A673 (cell line): ENCODE measurements around the gene TRAPPC2L. TPM values are rescaled to one million over a fixed set of nuclear protein-coding genes. Genes with fewer than 3 reads are reported as not detected.

ENCODE experiments used
- BruUV-seq: library from RNA; stranded (reverse); fragments of 400-500 nt; replicated peaks from 2 replicates; lab custom pipeline; 2021; lab: Mats Ljungman, UMichigan
- CTCF ChIA-PET: fragments of 300-600 bp; sonication (Branson Sonifier 250); formaldehyde crosslinking; loops from one replicate; lab custom pipeline; 2022; ENCODE audit warnings: antibody characterized with exemption; lab: Charles Lee
- POLR2A ChIA-PET: fragments of 300-600 bp; sonication (Branson Sonifier 250); formaldehyde crosslinking; loops from one replicate; lab custom pipeline; 2022; ENCODE audit warnings: antibody characterized with exemption; ENCODE audit not compliant: low non-redundant PET; lab: Charles Lee
- DNase-seq: peaks from one replicate; pipeline ENCODE4 v3.0.0-alpha.2; 2015; ENCODE audit warnings: low spot score
- H3K27ac ChIP-seq: fragments of 200-600 bp; sonication (generic); 2 replicates; pipeline ENCODE4 v1.5.1; 2016; ENCODE audit warnings: mixed run types, low read depth, mild to moderate bottlenecking, mixed read lengths, antibody characterized with exemption, low read length; ENCODE audit not compliant: poor library complexity, severe bottlenecking
- H3K27me3 ChIP-seq: fragments of 200-600 bp; sonication (generic); replicated peaks from 2 replicates; pipeline ENCODE4 v1.6.1; 2017; ENCODE audit warnings: mixed run types, low read depth, mild to moderate bottlenecking, mixed read lengths, antibody characterized with exemption, low read length; ENCODE audit not compliant: insufficient read depth, poor library complexity
- H3K36me3 ChIP-seq: fragments of 200-600 bp; sonication (generic); 2 replicates; pipeline ENCODE4 v1.6.1; 2016; ENCODE audit warnings: mixed run types, mild to moderate bottlenecking, mixed read lengths, antibody characterized with exemption, low read length; ENCODE audit not compliant: insufficient read depth, poor library complexity, severe bottlenecking
- H3K4me1 ChIP-seq: fragments of 200-600 bp; sonication (generic); 2 replicates; pipeline ENCODE4 v1.6.1; 2017; ENCODE audit warnings: mixed run types, mild to moderate bottlenecking, mixed read lengths, antibody characterized with exemption, low read length; ENCODE audit not compliant: insufficient read depth, poor library complexity, severe bottlenecking
- H3K4me3 ChIP-seq: fragments of 200-600 bp; sonication (generic); 2 replicates; pipeline ENCODE4 v1.5.1; 2016; ENCODE audit warnings: low read depth, mixed run types, mild to moderate bottlenecking, mixed read lengths, low read length; ENCODE audit not compliant: poor library complexity, severe bottlenecking
- H3K9me3 ChIP-seq: fragments of 200-600 bp; sonication (generic); 2 replicates; pipeline ENCODE4 v1.6.1; 2016; ENCODE audit warnings: mixed run types, low read depth, mild to moderate bottlenecking, mixed read lengths, antibody characterized with exemption, low read length; ENCODE audit not compliant: poor library complexity, severe bottlenecking
- EZH2 ChIP-seq: fragments of 200-600 bp; sonication (generic); IDR thresholded peaks from 2 replicates; pipeline ENCODE4 v1.6.1; 2017; ENCODE audit warnings: borderline replicate concordance, low read depth, mild to moderate bottlenecking, mixed read lengths, antibody characterized with exemption, low read length; ENCODE audit not compliant: poor library complexity, severe bottlenecking
- intact Hi-C: fragments of 100-400 bp; cut with micrococcal nuclease; formaldehyde crosslinking; loops from one replicate; pipeline ENCODE4 v1.10.0; 2022; ENCODE audit not compliant: unreplicated experiment
- total RNA-seq: library from RNA; stranded (reverse); gene quantifications from 2 replicates; pipeline ENCODE4 v1.2.3, GENCODE V29; 2021
- TF ChIP-seq, protein P1 (sequence below): fragments of 300-800, 200-600 bp; sonication (generic); conservative IDR thresholded peaks from 2 replicates; pipeline ENCODE4 v1.5.1; 2017; ENCODE audit warnings: low read depth, mild to moderate bottlenecking, antibody characterized with exemption, low read length, moderate library complexity, mixed read lengths

TRAPPC2L gene
- total RNA-seq, 1 experiment from 2014 or later = 98.6 TPM

GRCh38 chr16:88830783-88831182 is 26.1 kb upstream of the TRAPPC2L start:
- DNase-seq = no peak
- BruUV-seq = no TSS peak
- no peak overlapping the region for H3K4me3 ChIP-seq
- ChIA-PET POLR2A (interaction anchor here (0.6 kb wide), 1 partner anchor 27 kb away, joined by 6 read pairs; the partner anchor contains the start of gene CDT1), CTCF (no interaction called here)
- no peak overlapping the region for H3K27ac ChIP-seq
- H3K4me1 ChIP-seq = no peaks in the 10 kb centered on the region
- no peaks in the 10 kb centered on the region for H3K27me3 ChIP-seq
- H3K36me3 ChIP-seq = peaks cover 3% of the 10 kb centered on the region
- intact Hi-C loops = no loop called here
- TF ChIP-seq, protein P1, sequence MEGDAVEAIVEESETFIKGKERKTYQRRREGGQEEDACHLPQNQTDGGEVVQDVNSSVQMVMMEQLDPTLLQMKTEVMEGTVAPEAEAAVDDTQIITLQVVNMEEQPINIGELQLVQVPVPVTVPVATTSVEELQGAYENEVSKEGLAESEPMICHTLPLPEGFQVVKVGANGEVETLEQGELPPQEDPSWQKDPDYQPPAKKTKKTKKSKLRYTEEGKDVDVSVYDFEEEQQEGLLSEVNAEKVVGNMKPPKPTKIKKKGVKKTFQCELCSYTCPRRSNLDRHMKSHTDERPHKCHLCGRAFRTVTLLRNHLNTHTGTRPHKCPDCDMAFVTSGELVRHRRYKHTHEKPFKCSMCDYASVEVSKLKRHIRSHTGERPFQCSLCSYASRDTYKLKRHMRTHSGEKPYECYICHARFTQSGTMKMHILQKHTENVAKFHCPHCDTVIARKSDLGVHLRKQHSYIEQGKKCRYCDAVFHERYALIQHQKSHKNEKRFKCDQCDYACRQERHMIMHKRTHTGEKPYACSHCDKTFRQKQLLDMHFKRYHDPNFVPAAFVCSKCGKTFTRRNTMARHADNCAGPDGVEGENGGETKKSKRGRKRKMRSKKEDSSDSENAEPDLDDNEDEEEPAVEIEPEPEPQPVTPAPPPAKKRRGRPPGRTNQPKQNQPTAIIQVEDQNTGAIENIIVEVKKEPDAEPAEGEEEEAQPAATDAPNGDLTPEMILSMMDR = no peak
- no peak for TF ChIP-seq EZH2
- H3K9me3 ChIP-seq = no peaks in the 10 kb centered on the region

GRCh38 chr16:88831838-88832237 is 25.1 kb upstream of the TRAPPC2L start:
- TF ChIP-seq, protein P1 = no peak
- TF ChIP-seq EZH2 = no peak
- no peak overlapping the region for H3K27ac ChIP-seq
- H3K4me3 ChIP-seq = no peak overlapping the region
- CTCF ChIA-PET = no interaction called here
- no peak for DNase-seq
- POLR2A ChIA-PET = no interaction called here
- no TSS peak for BruUV-seq
- H3K4me1 ChIP-seq = no peaks in the 10 kb centered on the region
- no peaks in the 10 kb centered on the region for H3K27me3 ChIP-seq
- H3K36me3 ChIP-seq = peaks cover 3% of the 10 kb centered on the region
- intact Hi-C loops = no loop called here
- no peaks in the 10 kb centered on the region for H3K9me3 ChIP-seq

DNA sequence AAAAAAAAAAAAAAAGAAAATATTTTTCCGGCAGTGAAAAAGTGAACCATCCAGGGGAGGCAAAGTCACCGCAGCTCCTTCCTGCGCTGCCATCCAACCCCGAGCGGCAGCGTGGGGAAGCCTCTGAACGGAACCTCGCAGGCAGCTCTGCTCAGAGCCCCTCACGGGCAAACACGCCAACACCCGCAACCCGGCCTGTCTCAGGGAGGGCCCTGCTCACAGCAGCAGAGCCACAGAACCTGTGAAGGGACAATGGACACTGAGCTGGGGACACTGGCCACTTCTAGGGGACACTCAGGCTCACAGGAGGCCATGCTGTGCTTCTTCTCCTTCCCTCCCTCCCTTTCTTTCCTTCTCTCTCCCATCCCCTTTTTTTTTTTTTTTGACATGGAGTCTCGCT is 23.8 kb upstream of the TRAPPC2L start:
- Histone ChIP-seq H3K4me1 (no peaks in the 10 kb centered on the region), H3K27ac (no peak overlapping the region), H3K9me3 (no peaks in the 10 kb centered on the region), H3K27me3 (no peaks in the 10 kb centered on the region), H3K4me3 (no peak overlapping the region), H3K36me3 (peaks cover 3% of the 10 kb centered on the region)
- intact Hi-C loops = no loop called here
- no peak for TF ChIP-seq EZH2
- TF ChIP-seq, protein P1 = no peak
- BruUV-seq = no TSS peak
- DNase-seq = no peak
- ChIA-PET CTCF (interaction anchor here (1.0 kb wide), 1 partner anchor 25 kb away, joined by 6 read pairs; no protein-coding TSS in a partner anchor), POLR2A (no interaction called here)
